HCT116 (cell line): ENCODE measurements around the gene HMHB1.

Experiments used
- ATF3 ChIP-seq: IDR thresholded peaks from 2 replicates; pipeline ENCODE4 v1.6.1; 2012
- MAX ChIP-seq: IDR thresholded peaks from 2 replicates; pipeline ENCODE4 v1.6.1; 2012
- POLR2A ChIP-seq: IDR thresholded peaks from 2 replicates; pipeline ENCODE4 v1.7.0; 2011; ENCODE audit warnings: borderline replicate concordance; ENCODE audit not compliant: insufficient read depth, insufficient read length; ENCODE audit errors: extremely low read depth
- ZNF274 ChIP-seq: fragments of 200-500 bp; sonication (Bioruptor generic); IDR thresholded peaks from 2 replicates; pipeline ENCODE4 v1.6.1; 2014; ENCODE audit warnings: mild to moderate bottlenecking, low read depth, low read length, inconsistent platforms

DNA sequence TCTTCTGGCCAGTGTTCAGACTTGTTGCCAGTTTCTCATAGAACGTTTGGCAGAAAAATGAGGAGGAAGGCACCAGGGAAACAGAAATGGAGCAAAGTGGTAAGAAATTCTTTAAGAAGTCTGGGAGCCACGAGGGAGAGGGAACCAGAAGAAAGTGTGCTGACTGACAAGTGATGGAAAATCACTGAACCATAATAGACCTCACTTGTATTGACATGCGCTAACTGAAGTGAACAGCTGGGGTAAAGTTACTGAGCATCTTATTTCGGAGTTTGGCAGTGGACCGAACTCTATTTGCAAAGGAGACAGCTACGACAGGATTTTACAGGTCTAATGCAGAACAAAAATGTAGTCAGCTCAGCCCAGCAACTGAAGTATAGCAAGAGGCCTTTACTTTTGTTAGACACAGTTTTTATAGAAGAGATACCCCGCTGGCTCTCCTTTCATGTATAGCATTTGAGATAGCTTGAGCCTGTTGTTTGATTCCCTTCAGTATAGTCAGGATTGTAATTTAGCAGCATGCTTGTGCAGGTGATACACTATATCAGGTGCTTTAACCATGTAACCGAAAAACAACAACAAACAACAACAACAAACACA lies 53.6 kb downstream of the HMHB1 start:
- TF ChIP-seq ZNF274 (no peak), ATF3 (no peak), POLR2A (no peak), MAX (no peak)
